GM18861 (cell line): ENCODE data around the gene ENG.
A peak's percentile ranks its signal among the peaks of the same experiment; 100 is the strongest.

ENCODE experiments used
- ATAC-seq: cut with Tn5 transposase; IDR thresholded peaks from one replicate; pipeline ENCODE4 v1.9.1; 2021; ENCODE audit not compliant: unreplicated experiment

Gene ENG

DNA sequence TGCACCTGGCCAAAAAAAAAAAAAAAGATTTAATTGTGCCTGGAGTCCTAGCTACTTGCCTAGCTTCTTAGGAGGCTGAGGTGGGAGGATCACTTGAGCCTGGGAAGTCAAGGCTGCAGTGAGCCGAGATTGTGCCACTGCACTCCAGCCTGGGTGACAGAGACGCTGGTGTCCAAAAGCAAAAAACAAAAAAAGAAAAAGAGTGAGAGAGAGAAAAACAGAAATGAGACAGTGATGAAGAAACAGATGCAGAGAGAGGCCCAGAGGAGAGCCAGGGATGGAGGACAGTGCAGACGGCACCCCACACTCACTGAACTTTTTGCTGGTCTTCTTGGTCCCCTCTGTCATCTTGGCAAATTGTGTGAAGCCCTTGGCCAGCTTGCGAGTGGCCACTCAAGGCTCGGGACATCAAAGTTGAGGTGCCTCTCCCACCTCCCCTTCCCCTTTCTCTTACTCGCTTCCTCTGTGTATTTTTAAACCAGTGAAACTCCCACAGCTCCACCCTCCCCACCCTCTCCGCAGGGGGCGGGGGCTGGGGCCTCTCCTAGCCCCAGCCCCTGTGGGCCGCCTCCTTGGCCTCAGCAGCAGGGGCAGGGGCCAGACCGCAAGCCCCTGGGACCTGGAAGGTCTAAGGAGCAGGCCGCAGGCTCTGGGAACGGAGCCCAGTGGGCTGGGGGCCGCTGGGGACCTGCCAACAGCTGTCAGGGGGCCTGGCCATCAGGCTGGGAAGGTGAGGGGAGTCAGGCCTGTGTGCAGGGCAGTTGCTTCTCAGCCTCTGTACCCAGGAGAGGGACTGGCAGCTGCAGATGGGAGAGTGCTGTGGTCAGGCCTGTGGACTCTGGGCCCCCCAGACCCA is 76.0 kb downstream of the ENG start, which contains the start of gene SH2D3C:
SH2D3C (minus strand) TSS at position 387 of the 856 bp plus-strand sequence; CDS start at position 348, 39 bp downstream.
- peak; percentile 18 for ATAC-seq

GRCh38 chr9:127777368-127777980 is 77.0 kb downstream of the ENG start:
- ATAC-seq = no peak

GRCh38 chr9:127776924-127777289 is 77.6 kb downstream of the ENG start:
- no peak for ATAC-seq

DNA sequence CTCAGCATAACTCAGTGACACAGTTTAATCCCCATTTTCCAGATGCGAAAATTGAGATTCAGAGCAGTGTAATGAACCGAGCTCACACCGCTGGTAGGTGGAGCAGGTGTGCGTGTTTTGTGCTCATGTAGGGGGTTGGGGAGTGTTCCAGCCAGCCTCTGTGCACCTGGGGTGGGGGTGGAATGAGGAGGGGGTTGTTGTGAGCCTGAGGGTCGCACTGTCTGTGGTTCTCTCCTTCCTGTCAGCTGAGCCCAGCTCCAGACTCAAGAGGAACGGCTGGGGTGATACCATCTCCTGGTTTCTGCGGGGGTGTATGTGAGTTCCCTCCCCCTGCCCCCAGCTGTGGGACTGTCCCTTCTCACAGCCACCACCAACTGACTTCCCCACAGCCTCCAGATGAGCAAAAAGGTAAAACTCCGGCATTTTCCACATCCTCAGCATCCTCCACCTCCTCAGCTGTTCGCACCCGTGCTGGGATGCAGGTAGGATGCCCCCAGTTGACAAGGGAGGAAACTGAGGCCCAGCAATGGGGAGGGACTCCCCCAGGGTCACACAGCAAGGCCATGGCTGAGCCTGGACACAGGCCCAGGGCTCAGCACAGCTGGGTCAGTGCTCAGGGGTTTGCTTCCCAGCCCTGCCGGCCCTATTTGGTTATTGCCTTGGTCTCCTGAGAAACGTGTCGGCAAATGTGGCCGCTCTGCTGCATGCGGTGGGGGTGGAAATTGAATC is 78.1 kb downstream of the ENG start:
- no peak for ATAC-seq

DNA sequence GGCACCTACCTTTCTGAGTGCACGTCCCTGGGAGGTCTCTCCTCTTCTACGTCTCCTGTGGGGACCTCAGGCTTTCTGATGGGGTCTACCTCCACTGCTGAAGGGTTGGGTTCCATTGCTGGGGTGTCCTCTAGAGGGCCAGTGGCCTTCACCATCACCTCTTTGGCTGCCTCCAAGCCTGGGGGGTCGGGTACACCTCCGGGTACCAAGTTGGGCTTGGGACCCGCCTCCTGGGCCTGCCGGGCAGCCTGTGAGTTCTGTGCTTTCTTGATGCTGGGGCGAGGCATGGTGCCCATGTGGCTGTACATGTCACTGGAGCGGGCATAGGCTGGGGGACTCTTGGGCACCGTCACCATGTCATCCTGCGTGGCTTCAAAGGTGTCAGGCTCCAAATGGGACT is 80.5 kb downstream of the ENG start:
- no peak for ATAC-seq

DNA sequence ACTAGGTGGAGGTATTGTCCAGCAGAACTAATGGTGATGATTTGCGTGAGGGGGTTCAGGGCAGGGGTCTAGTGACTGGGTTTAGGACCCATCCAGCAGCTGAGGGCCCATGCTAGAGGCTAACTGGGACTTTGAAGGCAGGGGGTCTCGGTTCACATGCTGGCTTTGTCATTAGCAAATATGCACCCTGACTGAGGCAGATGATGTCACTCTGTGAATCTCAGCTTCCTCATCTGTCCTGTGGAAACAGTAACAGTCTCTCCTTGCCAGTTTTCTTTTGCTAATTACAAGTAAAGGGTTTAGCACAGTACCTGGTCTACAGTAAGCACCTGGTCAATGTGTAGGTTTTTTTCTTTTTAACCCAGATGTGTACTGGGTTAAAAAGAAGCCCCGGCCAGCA is 81.2 kb downstream of the ENG start:
- no peak for ATAC-seq

- ATAC-seq = no peak
These were observed 81.9 kb downstream of the ENG start for GRCh38 chr9:127772603-127773002.

DNA sequence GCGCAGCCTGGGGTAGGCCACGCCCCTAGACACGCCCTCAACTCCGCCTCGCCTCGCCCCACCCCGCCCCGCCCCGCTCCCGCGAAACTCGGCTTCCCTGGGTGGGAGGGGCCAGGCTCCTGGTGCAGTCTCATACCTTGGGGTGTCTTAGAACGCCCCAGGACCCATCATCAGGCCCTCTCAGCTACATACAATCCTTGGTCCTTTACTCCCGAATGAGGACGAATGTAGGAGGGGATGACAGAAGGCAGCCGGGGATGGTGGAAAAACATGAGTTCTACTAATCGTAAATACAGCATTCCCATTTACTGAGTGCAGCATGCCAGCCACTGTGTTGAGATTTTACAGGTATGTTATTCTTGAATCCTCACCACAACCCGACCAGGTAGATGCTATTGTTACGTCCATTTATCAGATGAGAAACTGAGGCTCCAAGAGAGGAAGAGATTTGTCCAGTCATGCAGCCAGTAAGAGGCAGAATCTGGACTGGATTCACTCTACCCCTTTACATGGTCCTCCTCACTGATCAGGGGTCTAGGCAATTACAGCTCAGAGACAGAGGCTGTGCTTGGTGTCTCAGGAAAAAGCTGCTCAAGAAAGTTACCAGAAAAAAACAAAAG is 82.8 kb downstream of the ENG start:
- no peak for ATAC-seq

- peak; percentile 61 for ATAC-seq
These were observed 83.4 kb downstream of the ENG start for GRCh38 chr9:127770905-127771569.

GRCh38 chr9:127770583-127770904 is 83.9 kb downstream of the ENG start:
- no peak for ATAC-seq

GRCh38 chr9:127769929-127770582 is 84.4 kb downstream of the ENG start:
- no peak for ATAC-seq

- ATAC-seq = no peak
These were observed 85.4 kb downstream of the ENG start for GRCh38 chr9:127769101-127769500.

- no peak for ATAC-seq
These were observed 85.8 kb downstream of the ENG start for GRCh38 chr9:127768698-127769097.

DNA sequence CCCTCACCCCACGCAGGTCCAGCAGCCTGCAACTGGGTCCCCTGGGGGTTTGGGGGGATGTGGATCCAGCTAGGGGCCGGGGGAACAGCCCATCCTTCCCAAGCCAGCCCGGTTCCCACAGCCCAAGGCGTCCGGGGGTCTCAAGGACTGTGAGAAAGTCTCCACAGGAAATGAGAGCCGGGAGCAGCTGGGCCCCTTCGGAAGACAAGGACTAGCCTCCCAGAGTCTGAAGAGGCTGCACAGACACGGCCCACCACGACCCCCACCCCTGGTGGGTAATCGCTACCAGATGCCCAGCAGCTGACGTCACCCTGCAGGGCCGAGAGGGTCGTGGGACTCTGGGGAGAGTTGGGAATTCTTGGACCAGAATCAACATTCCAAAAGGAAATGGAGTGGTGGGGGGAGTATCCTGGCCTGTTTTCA is 86.5 kb downstream of the ENG start:
- no peak for ATAC-seq

GRCh38 chr9:127767410-127767809 is 87.0 kb downstream of the ENG start:
- no peak for ATAC-seq

DNA sequence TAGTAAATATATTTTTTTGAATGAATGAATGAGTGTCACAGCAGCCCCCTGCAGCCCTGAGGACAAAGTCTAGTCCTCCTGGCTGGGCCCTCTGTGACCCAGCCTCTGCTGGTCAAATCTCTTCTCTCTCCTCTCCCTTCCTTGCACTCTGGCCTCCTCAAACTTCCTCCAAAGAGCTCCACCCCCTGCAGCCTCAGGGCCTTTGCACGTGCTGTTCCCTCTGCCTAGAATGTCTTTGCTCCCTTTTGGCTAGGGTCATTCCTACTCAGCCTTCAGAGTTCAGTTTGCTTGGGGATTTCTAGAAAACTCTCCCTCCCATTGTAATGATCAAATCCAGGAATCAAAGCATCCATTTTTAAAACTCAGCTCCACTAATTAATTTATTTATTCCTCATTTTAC is 89.0 kb downstream of the ENG start:
- no peak for ATAC-seq
